Colon (tissue), 2 donors: ENCODE results near the gene ITPKC.
"Not testable (repeated sequence)": the region's sequence is repeated elsewhere in the genome, so short reads cannot be mapped to it uniquely, and the experiment has no call there.

ENCODE experiments used
- FAIRE-seq: peaks from 2 replicates; lab custom pipeline; 2012; peaks lifted over from hg19 to GRCh38; lab: Jason Lieb, UNC
- donor health status: control.
- donor health status: control.

Gene ITPKC

DNA sequence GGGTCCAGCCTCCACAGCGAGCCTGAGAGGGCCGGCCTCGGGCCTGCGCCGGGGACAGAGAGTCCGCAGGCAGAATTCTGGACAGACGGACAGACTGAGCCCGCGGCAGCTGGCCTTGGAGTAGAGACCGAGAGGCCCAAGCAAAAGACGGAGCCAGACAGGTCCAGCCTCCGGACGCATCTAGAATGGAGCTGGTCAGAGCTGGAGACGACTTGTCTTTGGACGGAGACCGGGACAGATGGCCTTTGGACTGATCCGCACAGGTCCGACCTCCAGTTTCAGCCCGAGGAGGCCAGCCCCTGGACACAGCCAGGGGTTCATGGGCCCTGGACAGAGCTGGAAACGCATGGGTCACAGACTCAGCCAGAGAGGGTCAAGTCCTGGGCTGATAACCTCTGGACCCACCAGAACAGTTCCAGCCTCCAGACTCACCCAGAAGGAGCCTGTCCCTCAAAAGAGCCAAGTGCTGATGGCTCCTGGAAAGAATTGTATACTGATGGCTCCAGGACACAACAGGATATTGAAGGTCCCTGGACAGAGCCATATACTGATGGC lies 490 bp downstream of the ITPKC start:
- no peak for FAIRE-seq

DNA sequence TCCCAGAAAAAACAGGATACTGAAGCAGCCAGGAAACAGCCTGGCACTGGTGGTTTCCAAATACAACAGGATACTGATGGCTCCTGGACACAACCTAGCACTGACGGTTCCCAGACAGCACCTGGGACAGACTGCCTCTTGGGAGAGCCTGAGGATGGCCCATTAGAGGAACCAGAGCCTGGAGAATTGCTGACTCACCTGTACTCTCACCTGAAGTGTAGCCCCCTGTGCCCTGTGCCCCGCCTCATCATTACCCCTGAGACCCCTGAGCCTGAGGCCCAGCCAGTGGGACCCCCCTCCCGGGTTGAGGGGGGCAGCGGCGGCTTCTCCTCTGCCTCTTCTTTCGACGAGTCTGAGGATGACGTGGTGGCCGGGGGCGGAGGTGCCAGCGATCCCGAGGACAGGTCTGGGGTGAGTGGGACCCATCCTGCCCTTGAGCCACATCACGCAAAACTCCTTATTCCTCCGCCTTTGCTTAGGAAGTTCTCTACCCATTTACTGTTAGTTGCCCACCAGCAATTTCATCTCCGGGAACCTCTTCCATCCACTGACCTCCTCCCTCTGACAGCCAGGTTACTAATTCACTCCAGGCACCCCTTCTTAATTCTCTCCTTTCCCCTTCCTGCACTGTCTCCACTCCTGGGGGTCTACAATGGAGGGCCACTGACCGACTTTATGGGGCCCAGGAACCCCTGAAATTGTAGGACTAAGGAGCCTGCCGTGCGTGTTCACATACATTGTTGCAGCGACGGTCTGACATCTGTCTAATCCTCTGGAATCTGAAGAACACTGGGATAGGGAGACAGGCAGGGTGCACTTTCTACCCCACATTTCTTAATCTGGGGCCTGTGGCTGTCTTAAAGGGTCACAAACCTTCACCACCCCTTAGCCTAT lies 1.2 kb downstream of the ITPKC start:
- no peak for FAIRE-seq

DNA sequence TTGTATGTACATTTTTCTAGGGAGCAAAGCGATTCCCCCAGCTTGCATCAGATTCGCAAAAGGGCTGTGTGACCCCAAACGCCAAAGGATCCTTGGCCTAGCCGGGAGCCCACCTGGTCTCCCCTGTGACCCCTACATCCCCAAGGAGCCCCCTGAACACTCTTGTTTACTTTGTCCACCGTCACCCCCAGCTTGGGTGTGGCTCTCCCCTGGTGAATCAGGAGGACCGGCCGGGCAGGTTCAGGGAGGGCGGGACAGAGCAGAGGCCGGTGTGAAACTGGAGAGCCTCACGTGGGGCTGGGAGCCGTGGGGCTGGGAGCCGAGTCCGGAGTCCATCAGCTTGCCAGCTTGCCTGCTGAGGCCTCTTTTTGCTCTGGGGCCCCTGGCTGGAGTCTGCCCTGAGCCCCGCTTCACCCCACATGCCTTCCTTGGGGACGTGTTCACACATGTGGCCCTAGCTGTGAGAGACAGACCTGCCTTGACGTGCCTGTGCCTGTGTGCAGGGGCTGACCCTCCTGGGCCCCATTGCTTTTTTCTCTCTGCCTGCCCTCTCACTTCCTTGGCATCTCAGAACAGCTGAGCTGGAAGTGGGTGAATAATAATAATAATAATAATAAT lies 2.0 kb downstream of the ITPKC start:
- no peak for FAIRE-seq

DNA sequence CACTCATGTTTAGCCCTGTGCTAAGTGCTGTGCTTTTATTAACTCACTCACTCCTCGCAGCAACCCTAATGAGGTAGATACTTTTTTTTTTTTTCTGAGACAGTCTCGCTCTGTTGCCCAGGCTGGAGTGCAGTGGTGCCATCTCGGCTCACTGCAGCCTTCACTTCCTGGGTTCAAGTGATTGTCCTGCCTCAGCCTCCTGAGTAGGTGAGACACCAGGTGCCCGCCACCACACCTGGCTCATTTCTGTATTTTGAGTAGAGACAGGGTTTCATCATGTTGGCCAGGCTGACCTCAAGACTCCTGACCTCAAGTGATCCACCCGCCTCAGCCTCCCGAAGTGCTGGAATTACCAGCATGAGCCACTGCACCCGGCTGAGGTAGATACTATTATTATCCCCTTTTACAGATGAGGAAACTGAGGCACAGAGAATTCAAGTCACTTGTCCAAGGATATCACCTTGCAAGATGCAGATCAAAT lies 2.5 kb downstream of the ITPKC start:
- FAIRE-seq, result no peak

DNA sequence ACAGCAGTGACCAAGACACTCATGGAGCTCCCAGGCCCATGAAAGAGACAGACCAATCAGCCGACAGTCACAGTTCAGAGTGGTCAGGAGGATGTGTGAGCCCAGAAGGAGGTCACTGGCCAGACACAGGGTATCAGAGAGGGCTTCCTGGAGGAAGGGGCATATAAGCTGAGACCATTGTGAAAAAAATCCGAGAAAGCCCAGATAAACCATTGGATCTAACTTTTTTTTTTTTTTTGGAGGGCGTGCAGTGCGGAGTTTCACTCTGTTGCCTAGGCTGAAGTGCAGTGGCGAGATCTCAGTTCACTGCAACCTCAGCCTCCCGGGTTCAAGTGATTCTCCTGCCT lies 4.2 kb downstream of the ITPKC start:
- no peak for FAIRE-seq

DNA sequence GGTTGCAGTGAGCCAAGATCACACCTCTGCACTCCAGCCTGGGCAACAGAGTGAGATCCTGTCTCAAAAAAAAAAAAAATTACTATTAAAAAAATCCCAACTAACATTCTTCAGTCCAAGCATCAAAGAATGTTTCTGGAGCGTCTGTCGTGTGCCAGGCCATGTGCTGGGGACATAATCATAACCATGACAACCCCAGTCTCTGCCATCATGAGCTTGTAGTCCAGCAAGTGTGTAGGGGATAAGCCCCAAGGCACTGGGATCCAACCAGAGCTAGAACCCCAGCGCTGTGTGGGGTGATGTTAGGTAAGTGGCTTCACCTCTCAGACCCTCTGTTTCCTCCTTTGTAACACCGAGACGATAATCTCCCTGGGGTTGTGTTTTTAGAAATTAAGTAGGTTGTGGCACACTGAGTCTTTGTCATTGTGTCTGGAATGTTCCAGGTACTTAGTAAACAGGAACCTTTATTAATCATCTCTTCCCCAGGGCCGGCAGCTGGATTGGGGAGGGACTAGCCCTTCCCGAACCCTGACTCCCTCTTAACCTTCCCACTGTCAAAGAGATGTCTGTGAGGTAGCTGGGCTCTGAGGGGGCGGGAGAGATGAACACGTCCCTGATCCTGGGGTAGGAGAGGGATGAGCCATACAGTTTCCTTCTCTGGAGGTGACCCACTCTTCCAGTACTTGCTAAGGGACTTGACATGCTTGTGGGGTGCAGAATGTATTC lies 5.2 kb downstream of the ITPKC start:
- FAIRE-seq, result no peak

DNA sequence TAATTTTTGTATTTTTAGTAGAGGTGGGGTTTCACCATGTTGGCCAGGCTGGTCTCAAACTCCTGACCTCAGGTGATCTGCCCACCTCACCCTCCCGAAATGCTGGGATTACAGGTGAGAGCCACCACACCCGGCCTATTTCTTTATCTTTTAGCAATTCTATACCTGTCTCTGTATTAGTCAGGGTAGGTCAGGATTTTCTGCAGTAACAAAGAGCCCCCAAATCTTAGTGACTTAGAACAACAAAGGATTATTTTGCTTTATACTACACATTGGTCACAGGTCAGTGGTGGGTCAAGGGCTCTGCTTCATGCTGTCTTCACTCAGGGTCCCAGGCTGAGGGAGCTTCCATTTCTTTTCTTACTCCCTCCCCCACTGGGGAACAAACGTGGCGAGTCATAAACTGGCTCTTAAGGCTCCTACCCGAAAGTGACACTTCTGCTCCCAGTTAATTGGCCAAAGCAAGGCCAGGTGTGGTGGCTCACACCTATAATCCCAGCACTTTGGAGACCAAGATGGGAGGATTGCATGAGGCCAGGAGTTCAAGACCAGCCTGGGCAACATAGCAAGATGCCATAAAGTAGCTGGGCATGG lies 6.8 kb downstream of the ITPKC start:
- FAIRE-seq, result no peak

DNA sequence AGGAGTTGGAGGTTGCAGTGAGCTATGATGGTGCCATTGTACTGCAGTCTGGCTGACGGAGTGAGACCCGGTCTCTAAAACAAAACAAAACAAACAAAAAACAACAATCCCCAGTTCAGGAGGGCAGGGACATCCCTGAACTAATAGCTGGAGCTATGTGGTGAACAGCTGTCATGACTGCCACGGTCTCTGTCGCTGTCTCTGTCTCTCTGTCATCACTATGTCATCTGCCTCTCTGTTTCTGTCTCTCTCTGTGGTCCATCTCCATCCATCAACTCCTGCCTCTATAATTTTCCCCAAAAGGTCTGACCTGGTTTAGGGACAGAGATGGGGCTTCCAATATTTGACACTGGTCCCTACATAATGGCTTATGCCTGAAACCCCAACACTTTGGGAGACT lies 7.4 kb downstream of the ITPKC start:
- no peak for FAIRE-seq

DNA sequence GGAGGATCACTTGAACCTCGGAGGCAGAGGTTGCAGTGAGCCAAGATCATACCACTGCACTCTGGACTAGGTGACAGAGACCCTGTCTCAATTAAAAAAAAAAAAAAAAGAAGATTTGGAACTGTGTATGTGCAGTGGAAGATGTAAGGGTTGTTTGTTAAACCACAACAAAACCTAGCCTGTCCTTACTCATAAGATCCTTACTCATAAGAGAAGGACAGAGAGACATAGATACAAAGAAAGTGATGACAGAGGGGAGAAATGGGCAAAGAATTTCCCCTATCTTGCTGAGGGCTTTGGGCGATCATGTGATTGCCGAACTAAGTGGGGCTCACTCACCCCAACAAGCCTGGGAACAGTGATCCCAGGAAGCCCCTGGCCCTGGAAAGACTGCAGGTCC lies 7.9 kb downstream of the ITPKC start:
- FAIRE-seq, result no peak

DNA sequence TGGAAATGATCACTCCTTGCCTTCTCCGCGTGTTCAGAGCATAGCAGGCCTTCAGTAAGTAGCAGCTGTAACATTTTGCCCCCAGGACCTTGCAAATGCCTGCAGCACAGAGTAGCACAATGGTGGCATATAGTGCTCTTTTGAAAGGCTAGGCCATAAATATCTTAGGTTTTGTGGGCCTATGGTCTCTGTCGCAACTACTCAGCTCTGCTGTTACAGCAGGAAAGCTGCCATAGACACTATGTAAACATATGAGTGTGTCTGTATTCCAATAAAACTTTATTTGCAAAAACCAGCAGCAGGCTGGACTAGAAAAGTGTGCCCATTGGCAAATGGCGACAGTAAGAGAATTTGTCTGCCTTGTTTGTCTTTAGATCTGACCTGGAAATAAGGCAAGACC lies 9.4 kb downstream of the ITPKC start:
- FAIRE-seq, result no peak

DNA sequence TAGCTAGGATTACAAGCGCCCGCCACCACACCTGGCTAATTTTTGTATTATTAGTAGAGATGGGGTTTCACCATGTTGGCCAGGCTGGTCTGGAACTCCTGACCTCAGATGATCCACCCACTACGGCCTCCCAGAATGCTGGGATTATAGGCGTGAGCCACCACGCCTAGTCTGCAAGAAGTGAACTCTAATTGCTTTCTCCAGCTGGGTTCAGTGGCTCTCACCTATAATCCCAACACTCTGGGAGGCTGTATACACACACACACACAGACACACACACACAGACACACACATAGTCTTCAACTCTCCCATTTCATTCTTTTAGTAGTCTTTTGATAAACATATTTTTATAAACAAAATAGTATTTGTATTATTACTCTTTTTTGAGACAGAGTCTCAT lies 13.2 kb downstream of the ITPKC start:
- not testable (repeated sequence) for FAIRE-seq

DNA sequence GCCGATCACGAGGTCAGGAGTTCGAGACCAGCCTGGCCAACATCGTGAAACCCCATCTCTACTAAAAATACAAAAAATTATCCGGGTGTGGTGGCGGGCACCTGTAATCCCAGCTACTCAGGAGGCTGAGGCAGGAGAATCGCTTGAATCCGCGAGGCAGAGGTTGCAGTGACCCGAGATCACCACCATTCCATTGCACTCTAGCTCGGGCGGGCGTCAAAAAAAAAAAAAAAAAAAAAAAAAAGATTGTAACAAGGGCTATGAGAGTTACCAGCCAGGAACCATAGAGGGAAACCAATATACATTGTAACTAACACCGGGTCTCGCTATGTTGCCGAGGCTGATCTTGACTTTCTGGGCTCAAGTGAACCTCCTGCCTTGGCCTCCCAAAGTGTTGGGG lies 15.4 kb downstream of the ITPKC start:
- FAIRE-seq, result not testable (repeated sequence)

DNA sequence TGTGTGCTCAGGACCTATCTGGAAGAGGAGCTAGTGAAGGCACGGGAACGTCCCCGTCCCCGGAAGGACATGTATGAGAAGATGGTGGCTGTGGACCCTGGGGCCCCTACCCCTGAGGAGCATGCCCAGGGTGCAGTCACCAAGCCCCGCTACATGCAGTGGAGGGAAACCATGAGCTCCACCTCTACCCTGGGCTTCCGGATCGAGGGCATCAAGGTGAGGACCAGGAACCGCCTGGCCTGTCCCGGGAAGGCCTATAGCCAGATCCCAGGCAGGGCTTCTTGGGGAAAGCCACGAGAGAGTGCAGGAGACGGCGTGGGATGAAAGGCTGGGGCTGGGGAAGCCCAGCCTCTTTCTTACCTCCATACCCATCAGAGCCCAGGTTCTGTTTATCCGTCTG lies 16.2 kb downstream of the ITPKC start:
- FAIRE-seq, result no peak

DNA sequence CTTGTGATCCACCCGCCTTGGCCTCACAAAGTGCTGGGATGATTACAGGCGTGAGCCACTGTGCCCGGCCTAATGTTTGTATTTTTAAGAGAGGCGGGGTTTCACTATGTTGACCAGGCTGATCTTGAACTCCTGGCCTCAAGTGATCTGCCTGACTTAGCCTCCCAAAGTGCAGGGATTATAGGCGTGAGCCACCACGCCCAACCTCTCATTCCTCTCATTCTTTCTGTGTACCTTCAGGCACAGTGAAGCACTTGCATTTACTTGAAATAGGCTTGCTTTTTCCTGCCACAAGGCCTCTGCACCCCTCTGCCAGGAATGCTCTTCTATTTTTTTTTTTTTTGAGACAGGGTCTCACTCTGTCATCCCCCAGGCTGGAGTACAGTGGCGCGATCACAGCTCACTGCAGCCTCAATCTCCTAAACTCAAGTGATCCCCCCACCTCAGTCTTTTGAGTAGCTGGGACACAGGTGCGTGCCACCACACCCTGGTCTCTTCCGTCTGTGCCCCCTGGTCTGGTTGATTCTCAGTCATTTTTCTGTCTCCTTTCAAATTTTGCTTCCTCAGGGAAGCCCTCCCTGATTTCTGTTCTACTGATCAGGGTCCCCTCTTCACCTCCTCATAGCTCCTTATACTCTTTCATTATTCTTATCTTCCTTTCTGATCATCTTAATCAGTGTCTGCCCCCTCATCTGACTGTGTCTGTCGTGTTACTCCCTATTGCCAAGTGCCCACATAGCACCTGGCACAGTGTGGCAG lies 18.3 kb downstream of the ITPKC start:
- FAIRE-seq, result no peak

DNA sequence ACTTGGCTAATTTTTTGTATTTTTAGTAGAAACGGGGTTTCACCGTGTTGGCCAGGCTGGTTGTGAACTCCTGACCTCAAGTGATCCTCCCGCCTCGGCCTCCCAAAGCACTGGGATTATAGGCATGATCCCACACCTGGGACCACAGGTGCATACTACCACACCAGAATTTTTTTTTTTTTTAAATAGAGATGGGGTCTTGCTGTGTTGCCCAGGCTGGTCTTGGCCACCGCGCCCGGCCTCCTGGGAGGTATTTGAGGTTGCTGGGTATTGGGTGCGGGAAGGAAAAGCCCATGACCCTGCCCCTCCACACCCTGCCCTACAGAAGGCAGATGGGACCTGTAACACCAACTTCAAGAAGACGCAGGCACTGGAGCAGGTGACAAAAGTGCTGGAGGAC lies 19.7 kb downstream of the ITPKC start:
- no peak for FAIRE-seq

DNA sequence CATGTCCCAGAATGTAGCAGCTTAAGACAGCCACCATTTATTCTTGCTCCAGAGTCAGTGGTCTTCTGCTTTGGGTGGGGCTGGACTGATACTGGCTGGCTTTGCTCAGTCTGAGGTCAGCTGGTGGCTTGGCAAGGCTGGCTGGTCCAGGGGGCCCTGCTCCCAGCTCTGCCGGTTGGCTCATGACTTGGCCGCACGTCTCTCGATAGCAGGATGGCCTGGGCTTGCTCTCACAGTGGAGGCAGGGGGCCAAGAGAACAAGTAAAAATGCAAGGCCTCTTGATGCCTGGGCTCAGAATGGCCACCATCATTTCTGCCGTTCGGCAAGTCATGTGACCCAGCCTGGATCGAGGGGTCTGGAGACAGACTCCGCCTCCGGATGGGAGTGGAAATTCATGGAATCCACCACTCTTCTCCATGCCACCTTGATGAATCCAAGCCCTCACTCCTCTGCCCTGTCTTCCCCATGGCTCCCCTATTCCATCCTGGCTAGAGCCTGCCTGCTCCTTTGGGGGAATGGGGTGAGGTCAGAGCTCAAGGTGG lies 20.3 kb downstream of the ITPKC start:
- FAIRE-seq, result no peak

DNA sequence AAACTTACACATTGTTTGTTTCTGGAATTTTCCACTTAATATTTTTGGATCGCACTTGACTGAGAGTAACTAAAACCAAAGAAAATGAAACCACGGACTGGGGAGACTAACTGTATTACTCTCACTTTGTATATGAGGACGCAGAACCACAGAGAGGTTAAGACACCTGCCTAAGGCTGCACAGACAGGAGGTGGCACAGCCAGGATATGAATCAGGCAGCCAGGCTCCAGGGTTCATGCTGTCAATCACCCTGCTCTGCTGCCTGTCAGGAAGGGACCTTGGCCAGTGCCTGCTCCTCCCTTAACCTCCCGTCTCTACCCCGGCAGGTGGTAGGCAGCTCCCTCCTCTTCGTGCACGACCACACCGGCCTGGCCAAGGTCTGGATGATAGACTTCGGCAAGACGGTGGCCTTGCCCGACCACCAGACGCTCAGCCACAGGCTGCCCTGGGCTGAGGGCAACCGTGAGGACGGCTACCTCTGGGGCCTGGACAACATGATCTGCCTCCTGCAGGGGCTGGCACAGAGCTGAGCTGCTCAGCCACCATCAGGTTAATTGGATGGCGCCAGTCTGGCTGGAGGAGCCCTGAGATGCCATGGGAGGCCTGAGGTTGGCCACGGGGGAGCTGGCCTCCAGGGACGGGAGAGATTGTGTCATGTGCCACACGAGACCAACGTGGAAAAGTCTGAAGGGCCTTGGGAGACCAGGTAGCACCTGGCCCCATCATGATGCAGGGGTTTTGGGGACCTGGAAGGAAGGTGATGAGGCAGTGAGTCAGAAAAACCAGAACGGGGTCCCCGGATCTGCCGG lies 22.3 kb downstream of the ITPKC start:
- no peak for FAIRE-seq

DNA sequence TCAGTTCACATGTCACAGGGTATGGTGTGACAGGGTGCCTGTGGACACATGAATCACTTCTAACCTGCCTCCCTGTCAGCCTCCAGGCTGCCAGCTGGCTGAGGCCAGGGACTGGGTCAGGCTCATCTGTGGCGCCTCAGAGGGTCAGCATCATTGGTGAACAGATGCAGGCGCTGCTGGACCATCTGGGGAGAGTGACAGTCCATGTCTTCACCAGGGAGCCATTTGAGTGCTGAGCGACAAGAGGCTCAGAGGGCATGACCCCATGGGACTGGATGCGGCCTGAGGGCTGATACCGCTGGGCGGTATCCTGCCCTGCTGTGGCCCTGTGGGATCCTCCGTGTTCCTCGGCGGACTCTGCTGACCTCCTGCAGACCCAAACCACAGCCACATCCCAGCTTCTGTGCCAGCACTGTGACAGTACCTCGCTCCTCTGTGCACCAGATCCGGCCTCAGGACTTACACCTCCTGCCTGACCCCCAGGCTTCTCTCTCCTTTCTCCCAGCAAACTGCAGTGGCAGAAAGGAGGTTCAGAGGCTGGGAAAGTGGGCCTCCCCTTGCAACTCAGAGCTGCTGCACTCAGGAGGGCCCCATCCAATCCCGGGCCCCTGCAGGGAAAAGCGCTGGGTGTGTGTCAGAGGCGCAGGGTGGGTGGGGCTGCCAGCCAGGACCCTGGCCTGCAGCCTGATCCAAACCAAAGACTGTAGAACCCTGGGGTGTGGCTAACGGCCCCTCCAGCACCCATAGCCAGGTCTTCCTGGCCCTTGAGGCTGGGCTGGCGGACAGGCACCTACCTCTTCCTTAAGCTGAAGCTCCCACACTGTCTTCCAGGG lies 23.2 kb downstream of the ITPKC start:
- FAIRE-seq, result no peak

DNA sequence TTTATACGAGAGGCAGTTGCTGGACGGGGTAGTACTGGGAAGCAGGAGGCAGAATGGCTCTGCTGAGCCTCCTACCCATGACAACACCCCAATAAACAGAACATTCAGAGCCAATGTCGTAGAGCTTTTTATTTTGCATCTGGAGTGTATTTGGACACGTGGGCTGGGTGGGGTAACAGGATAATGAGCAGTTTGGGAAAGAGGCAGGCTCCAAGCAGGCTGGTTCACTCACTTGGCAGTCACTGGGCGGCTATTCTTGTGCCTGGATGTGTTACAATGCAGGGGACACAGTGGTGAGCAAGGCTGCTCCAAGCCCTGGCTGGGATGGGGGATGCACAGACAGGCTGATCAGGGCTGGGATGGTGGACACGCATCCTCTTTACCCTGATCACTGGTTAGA lies 23.8 kb downstream of the ITPKC start:
- no peak for FAIRE-seq
